Activated CD4-positive, alpha-beta T cell treated with anti-CD3 and anti-CD28 coated beads, Interleukin-2, amount 10 ng/mL, durations not matched to agents 7 days and 5 days (primary cell): ENCODE data around the gene SMG6. TPM values are rescaled to one million over a fixed set of nuclear protein-coding genes. Genes with fewer than 3 reads are reported as not detected.
"Not testable (repeated sequence)": the region's sequence is repeated elsewhere in the genome, so short reads cannot be mapped to it uniquely, and the experiment has no call there.

Experiments used
- CTCF ChIA-PET: fragments of 350-600 bp; sonication (Branson Sonifier 250); formaldehyde crosslinking; loops from one replicate; lab custom pipeline; 2021; ENCODE audit warnings: antibody characterized with exemption; lab: Charles Lee
- POLR2A ChIA-PET: fragments of 350-600 bp; sonication (Branson Sonifier 250); formaldehyde crosslinking; loops from one replicate; lab custom pipeline; 2021; ENCODE audit warnings: antibody characterized with exemption; lab: Charles Lee
- DNase-seq: peaks from one replicate; pipeline ENCODE4 v3.0.0-alpha.2; 2020
- H3K27ac Mint-ChIP-seq: one replicate; pipeline ENCODE4 v1.8.0; 2021; ENCODE audit warnings: mild to moderate bottlenecking, moderate library complexity, mixed read lengths
- H3K27me3 Mint-ChIP-seq: one replicate; pipeline ENCODE4 v1.8.0; 2021; ENCODE audit warnings: mixed read lengths
- H3K36me3 Mint-ChIP-seq: one replicate; pipeline ENCODE4 v1.8.0; 2021; ENCODE audit warnings: low read depth, mixed read lengths
- H3K4me1 Mint-ChIP-seq: one replicate; pipeline ENCODE4 v1.8.0; 2021; ENCODE audit warnings: mixed read lengths
- H3K4me3 Mint-ChIP-seq: one replicate; pipeline ENCODE4 v1.8.0; 2021; ENCODE audit warnings: mild to moderate bottlenecking, moderate library complexity, mixed read lengths
- H3K9me3 Mint-ChIP-seq: one replicate; pipeline ENCODE4 v1.8.0; 2021; ENCODE audit warnings: mixed read lengths
- total RNA-seq, 2 experiments: library from RNA; stranded (reverse); gene quantifications; one replicate each; pipeline ENCODE4 v1.2.3, GENCODE V29; 2021

The SMG6 gene
- total RNA-seq, 2 experiments from 2014 or later = 44.3 to 51.1 TPM

- ChIA-PET POLR2A (no interaction called here), CTCF (no interaction called here)
- H3K27me3 Mint-ChIP-seq = peaks cover 71% of the 10 kb centered on the region
Measured at GRCh38 chr17:2023256-2023655, 280.3 kb downstream of the SMG6 start.

GRCh38 chr17:2022647-2023240 lies 280.8 kb downstream of the SMG6 start:
- ChIA-PET CTCF (no interaction called here), POLR2A (no interaction called here)
- no peak for DNase-seq
- peaks cover 71% of the 10 kb centered on the region for H3K27me3 Mint-ChIP-seq
- H3K27ac Mint-ChIP-seq = no peak overlapping the region
- H3K9me3 Mint-ChIP-seq = no peaks in the 10 kb centered on the region
- peaks cover 13% of the 10 kb centered on the region for H3K4me1 Mint-ChIP-seq
- H3K36me3 Mint-ChIP-seq = peaks cover 3% of the 10 kb centered on the region
- H3K4me3 Mint-ChIP-seq = peak overlapping the region; percentile 22

More at GRCh38 chr17:2023256-2023655, 280.3 kb downstream of the SMG6 start:
- Mint-ChIP-seq H3K4me1 (peaks cover 13% of the 10 kb centered on the region), H3K36me3 (peaks cover 3% of the 10 kb centered on the region), H3K4me3 (peak overlapping the region; percentile 22), H3K27ac (no peak overlapping the region), H3K9me3 (no peaks in the 10 kb centered on the region)
- no peak for DNase-seq

DNA sequence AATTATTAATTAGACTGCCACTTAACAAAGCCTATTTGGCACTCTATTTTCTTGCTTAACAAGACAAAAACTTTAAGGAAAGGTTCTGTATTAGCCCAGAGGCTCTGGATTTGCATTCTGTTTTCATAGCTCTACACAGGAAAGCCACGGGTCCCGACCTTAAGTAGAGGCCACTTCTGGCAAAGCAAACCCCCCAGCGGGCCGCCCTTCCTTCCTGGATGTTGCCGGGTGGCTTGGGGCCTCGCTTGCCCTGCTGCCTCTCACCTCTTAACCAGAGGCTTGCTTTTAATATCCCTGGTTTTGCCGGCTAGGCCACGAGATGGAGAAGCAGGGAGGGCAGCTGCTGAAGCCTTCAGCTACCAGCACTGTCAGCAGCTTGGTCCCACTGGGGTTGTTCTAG lies 282.9 kb downstream of the SMG6 start:
- Mint-ChIP-seq H3K27me3 (peaks cover 54% of the 10 kb centered on the region), H3K27ac (no peak overlapping the region), H3K36me3 (no peaks in the 10 kb centered on the region), H3K9me3 (no peaks in the 10 kb centered on the region), H3K4me1 (peaks cover 7% of the 10 kb centered on the region), H3K4me3 (no peak overlapping the region)
- DNase-seq = no peak
- ChIA-PET POLR2A (no interaction called here), CTCF (interaction anchor here (1.6 to 1.7 kb wide), 2 partner anchors 8 to 9 kb away, joined by 3 to 4 read pairs; no protein-coding TSS in a partner anchor)

GRCh38 chr17:2019723-2020122 lies 283.9 kb downstream of the SMG6 start:
- Mint-ChIP-seq H3K9me3 (no peaks in the 10 kb centered on the region), H3K4me1 (peaks cover 4% of the 10 kb centered on the region), H3K27ac (no peak overlapping the region), H3K36me3 (no peaks in the 10 kb centered on the region), H3K27me3 (peaks cover 52% of the 10 kb centered on the region), H3K4me3 (no peak overlapping the region)
- CTCF ChIA-PET = interaction anchor here (0.6 to 1.7 kb wide), 3 partner anchors 8 to 1826 kb away, joined by 3 to 4 read pairs (median 3); partner anchors contain the start of gene NCBP3
- POLR2A ChIA-PET = no interaction called here
- DNase-seq = no peak

DNA sequence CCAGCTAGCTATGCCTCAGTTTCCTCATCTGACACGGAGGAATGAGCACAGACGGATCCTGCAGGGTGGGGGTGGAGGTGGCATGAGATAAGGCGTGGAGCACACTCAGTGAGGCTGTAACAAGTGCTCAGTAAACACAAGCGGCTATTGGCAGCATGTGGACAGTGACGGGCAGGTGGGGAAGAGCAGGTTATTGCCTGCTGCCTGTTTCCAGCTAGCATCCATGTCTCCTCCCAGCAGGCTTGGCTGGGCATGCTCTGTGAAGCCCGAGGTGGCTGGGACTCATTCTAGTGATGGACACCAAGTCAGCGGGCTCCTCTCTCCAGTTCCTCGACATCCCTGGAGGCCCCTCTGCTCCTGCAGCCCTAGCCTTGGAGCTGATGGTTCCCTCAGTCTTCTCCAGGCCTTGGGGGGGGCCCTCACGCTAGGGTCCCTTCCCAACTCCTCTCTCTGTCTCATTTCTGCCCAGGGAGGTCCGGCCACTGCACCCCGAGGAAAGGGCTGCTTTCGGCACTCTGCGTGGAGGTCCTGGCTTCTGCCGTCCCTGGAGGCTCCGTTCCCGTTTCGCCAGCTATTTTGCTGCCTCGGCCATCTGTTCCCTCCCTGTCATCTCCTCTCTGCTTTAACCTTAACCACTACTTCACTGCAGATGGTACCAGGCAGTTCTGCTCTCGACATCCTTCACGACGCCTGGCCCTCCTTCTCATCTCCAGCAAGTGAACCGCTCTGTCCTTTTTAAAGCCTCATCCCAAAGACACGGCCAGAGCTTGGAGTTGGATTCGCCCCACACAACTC lies 284.7 kb downstream of the SMG6 start:
- Mint-ChIP-seq H3K27me3 (peaks cover 48% of the 10 kb centered on the region), H3K4me3 (no peak overlapping the region), H3K36me3 (no peaks in the 10 kb centered on the region), H3K4me1 (peaks cover 2% of the 10 kb centered on the region), H3K9me3 (peaks cover 2% of the 10 kb centered on the region), H3K27ac (no peak overlapping the region)
- ChIA-PET POLR2A (no interaction called here), CTCF (interaction anchor here (0.6 to 1.7 kb wide), 2 partner anchors 10 to 1604 kb away, joined by 4 read pairs; no protein-coding TSS in a partner anchor)
- DNase-seq = no peak

- CTCF ChIA-PET = interaction anchor here (0.9 kb wide), 1 partner anchor 107 kb away, joined by 5 read pairs; no protein-coding TSS in a partner anchor
- Mint-ChIP-seq H3K4me3 (no peak overlapping the region), H3K27ac (no peak overlapping the region), H3K9me3 (peaks cover 3% of the 10 kb centered on the region), H3K4me1 (no peaks in the 10 kb centered on the region), H3K36me3 (no peaks in the 10 kb centered on the region), H3K27me3 (peaks cover 38% of the 10 kb centered on the region)
- POLR2A ChIA-PET = no interaction called here
- no peak for DNase-seq
Measured at GRCh38 chr17:2017274-2017941, 286.2 kb downstream of the SMG6 start.

DNA sequence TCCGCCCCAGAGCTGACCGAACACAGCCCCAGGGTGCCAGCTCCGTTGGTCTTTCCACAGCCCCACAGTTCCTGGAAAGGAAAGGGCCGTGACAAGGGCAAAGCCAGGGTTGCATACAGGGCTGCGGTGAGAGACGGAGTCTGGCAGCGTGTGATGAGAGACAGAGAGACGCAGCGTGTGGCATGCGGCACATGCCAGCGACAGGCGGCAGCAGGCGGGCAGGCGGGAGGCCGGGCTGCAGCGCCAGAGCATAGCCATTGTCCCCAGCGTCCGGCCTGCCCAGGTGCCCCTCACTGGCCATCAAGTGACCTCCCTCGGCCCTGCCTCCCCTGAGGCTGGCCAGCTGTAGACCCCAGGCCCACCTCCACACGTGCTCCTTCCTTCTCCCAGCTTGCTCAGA lies 287.1 kb downstream of the SMG6 start:
- ChIA-PET POLR2A (no interaction called here), CTCF (interaction anchor here (0.6 kb wide), 1 partner anchor 239 kb away, joined by 3 read pairs; no protein-coding TSS in a partner anchor)
- H3K4me1 Mint-ChIP-seq = no peaks in the 10 kb centered on the region
- H3K9me3 Mint-ChIP-seq = peaks cover 3% of the 10 kb centered on the region
- DNase-seq = no peak
- H3K27me3 Mint-ChIP-seq = peaks cover 40% of the 10 kb centered on the region
- H3K27ac Mint-ChIP-seq = no peak overlapping the region
- H3K4me3 Mint-ChIP-seq = no peak overlapping the region
- no peaks in the 10 kb centered on the region for H3K36me3 Mint-ChIP-seq

DNA sequence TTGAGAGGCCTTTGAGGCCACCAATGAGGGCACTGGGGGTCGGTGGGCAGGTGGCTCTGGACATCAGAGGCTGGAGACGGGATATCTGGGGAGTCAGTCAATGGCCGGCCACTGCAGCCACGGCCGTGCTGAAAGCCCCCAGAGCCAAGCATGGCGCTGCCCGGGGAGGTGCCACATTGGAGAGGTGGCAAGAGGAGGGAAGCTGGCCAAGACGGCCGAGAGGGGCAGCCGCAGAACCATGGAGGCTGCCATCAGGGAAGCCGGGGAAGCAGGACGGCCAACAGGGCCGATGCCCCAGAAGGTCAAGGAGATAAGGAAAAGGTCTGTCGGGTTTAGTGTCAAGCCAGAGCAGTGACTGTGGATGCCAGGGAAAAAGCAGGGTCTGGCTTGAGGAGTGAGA lies 288.3 kb downstream of the SMG6 start:
- Mint-ChIP-seq H3K27me3 (peaks cover 32% of the 10 kb centered on the region), H3K36me3 (no peaks in the 10 kb centered on the region), H3K27ac (no peak overlapping the region), H3K4me1 (no peaks in the 10 kb centered on the region), H3K4me3 (no peak overlapping the region), H3K9me3 (peaks cover 3% of the 10 kb centered on the region)
- ChIA-PET CTCF (interaction anchor here (0.6 kb wide), 1 partner anchor 296 kb away, joined by 3 read pairs; no protein-coding TSS in a partner anchor), POLR2A (no interaction called here)
- DNase-seq = no peak

DNA sequence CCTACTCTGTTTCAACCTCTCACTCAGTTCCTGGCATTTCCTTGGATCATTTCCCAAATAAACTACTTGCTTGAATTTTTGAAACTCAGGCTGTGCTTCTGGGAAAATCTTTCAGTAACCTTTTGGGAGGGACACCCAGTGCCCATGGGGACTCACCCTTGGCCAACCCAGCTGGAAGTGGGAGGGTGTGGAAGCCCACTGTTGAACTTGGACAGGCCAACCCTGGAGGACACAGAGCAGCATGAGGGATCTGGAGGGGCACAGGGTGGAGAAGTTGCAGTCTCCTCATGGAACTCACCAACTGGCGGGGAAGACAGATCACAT lies 289.6 kb downstream of the SMG6 start:
- Mint-ChIP-seq H3K9me3 (peaks cover 3% of the 10 kb centered on the region), H3K4me1 (no peaks in the 10 kb centered on the region), H3K27ac (no peak overlapping the region), H3K36me3 (no peaks in the 10 kb centered on the region), H3K27me3 (peaks cover 20% of the 10 kb centered on the region), H3K4me3 (no peak overlapping the region)
- CTCF ChIA-PET = interaction anchor here (0.6 kb wide), 1 partner anchor 13 kb away, joined by 7 read pairs; no protein-coding TSS in a partner anchor
- POLR2A ChIA-PET = no interaction called here
- DNase-seq = no peak

DNA sequence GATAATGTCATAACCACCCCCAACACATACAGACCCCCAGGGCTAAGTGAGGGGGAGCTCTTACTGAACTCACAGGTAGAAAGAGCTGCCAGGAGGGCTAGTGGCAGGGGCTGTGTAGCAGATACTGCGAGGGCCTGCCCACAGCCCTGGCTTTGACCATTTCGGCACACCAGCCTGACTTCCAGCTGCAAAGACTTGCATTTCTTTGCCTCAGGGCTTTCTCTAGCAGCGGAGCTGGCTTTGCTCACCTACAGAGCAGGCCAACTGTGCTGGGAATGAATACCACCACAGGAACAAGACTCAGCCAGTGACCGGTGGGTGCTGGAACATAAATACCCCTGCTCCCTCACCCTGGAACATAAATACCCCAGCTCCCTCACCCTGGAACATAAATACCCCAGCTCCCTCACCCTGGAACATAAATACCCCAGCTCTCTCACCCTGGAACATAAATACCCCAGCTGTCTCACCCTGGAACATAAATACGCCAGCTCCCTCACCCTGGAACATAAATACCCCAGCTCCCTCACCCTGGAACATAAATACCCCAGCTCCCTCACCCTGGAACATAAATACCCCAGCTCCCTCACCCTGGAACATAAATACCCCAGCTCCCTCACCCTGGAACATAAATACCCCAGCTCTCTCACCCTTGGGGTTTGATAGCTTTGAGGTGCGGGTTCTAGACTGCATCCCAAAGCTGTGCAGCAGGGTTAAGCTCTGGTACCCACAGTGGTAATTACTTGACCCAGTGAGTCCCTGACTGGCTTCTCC lies 290.2 kb downstream of the SMG6 start:
- DNase-seq, H3K9me3 Mint-ChIP-seq, H3K27ac Mint-ChIP-seq, H3K4me1 Mint-ChIP-seq, H3K4me3 Mint-ChIP-seq, H3K36me3 Mint-ChIP-seq, POLR2A ChIA-PET: not testable (repeated sequence)
- CTCF ChIA-PET = interaction anchor here (0.6 kb wide), 1 partner anchor 13 kb away, joined by 7 read pairs; no protein-coding TSS in a partner anchor
- peaks cover 17% of the 10 kb centered on the region for H3K27me3 Mint-ChIP-seq

GRCh38 chr17:2012499-2012898 lies 291.1 kb downstream of the SMG6 start:
- ChIA-PET CTCF (no interaction called here), POLR2A (no interaction called here)
- Mint-ChIP-seq H3K4me1 (no peaks in the 10 kb centered on the region), H3K9me3 (peaks cover 3% of the 10 kb centered on the region), H3K27ac (no peak overlapping the region), H3K27me3 (peaks cover 11% of the 10 kb centered on the region), H3K4me3 (no peak overlapping the region), H3K36me3 (no peaks in the 10 kb centered on the region)
- no peak for DNase-seq
